Stomach (tissue), 4 donors: Measurements from ENCODE around the gene TEX48.

Experiments used
- CTCF ChIP-seq, 7 experiments: fragments of 450-650 bp in 4 of 7; fragments of 200-600 bp in 3 of 7; sonication (generic) in 3 of 7; IDR thresholded peaks; one replicate each; pipeline ENCODE4 v1.5.1; 2016 to 2019; ENCODE audit warnings: antibody characterized with exemption in 7 of 7, control low read depth in 2 of 7, mild to moderate bottlenecking in 1 of 7
- EP300 ChIP-seq: sonication (generic); formaldehyde crosslinking; IDR thresholded peaks from one replicate; pipeline ENCODE4 v1.6.1; 2017; ENCODE audit warnings: antibody characterized with exemption

GRCh38 chr9:114655689-114656088 is 26.3 kb downstream of the TEX48 start:
- TF ChIP-seq EP300 (no peak), CTCF (IDR thresholded peaks at IDR 0.05) (no peak)
